GM19193 (cell line): ENCODE data around the gene PRSS35.

ENCODE experiments used
- POLR2A ChIP-seq: IDR thresholded peaks from 4 replicates; pipeline ENCODE4 v1.6.1; 2011; ENCODE audit not compliant: insufficient read depth, insufficient read length; ENCODE audit errors: extremely low read depth

PRSS35 gene

GRCh38 chr6:83505356-83505755 lies 7.0 kb upstream of the PRSS35 start:
- TF ChIP-seq POLR2A: no peak

GRCh38 chr6:83509441-83509840 lies 2.9 kb upstream of the PRSS35 start:
- no peak for TF ChIP-seq POLR2A

GRCh38 chr6:83510791-83511190 lies 1.5 kb upstream of the PRSS35 start:
- TF ChIP-seq POLR2A: no peak

GRCh38 chr6:83511266-83511665 lies 1.1 kb upstream of the PRSS35 start:
- TF ChIP-seq POLR2A: no peak

GRCh38 chr6:83514466-83514865 lies 2.1 kb downstream of the PRSS35 start:
- no peak for TF ChIP-seq POLR2A

- no peak for TF ChIP-seq POLR2A
Measured at GRCh38 chr6:83514866-83515466, 2.6 kb downstream of the PRSS35 start.

- no peak for TF ChIP-seq POLR2A
Measured at GRCh38 chr6:83517500-83517899, 5.2 kb downstream of the PRSS35 start.

GRCh38 chr6:83518816-83519480 lies 6.6 kb downstream of the PRSS35 start:
- TF ChIP-seq POLR2A: no peak

- TF ChIP-seq POLR2A: no peak
Measured at GRCh38 chr6:83536034-83536646, 23.8 kb downstream of the PRSS35 start.

GRCh38 chr6:83536647-83537589 lies 24.6 kb downstream of the PRSS35 start:
- TF ChIP-seq POLR2A: no peak

- TF ChIP-seq POLR2A: no peak
Measured at GRCh38 chr6:83539678-83540077, 27.3 kb downstream of the PRSS35 start.

GRCh38 chr6:83546636-83547035 lies 34.3 kb downstream of the PRSS35 start:
- TF ChIP-seq POLR2A: no peak

GRCh38 chr6:83556871-83557270 lies 44.5 kb downstream of the PRSS35 start:
- no peak for TF ChIP-seq POLR2A

GRCh38 chr6:83558975-83559374 lies 46.6 kb downstream of the PRSS35 start:
- TF ChIP-seq POLR2A: no peak

- no peak for TF ChIP-seq POLR2A
Measured at GRCh38 chr6:83574783-83575182, 62.4 kb downstream of the PRSS35 start.
